Ovary (tissue), 9 donors: ENCODE results near the gene CTNNA3. TPM values are rescaled to one million over a fixed set of nuclear protein-coding genes. Genes with fewer than 3 reads are reported as not detected.

Experiments used
- DNase-seq, 5 donors: peaks; one replicate each; pipeline ENCODE4 v3.0.0-alpha.2; 2019 to 2020
- H3K27ac ChIP-seq, 2 donors: fragments of 200-600 bp; one replicate each; pipeline versions ENCODE4 v1.5.1 to v1.8.0; 2019 to 2022
- H3K27me3 ChIP-seq: fragments of 200-600 bp; one replicate; pipeline ENCODE4 v1.8.0; 2022
- H3K36me3 ChIP-seq: fragments of 200-600 bp; sonication (generic); one replicate; pipeline ENCODE4 v1.5.1; 2019
- H3K4me1 ChIP-seq: one replicate; pipeline ENCODE4 v1.8.1; 2013; ENCODE audit warnings: mild to moderate bottlenecking, moderate library complexity; ENCODE audit not compliant: insufficient read depth
- H3K4me3 ChIP-seq: fragments of 200-600 bp; sonication (generic); one replicate; pipeline ENCODE4 v1.5.1; 2017
- H3K9me3 ChIP-seq, 2 donors: fragments of 200-600 bp in 1 of 2; sonication (generic) in 1 of 2; one replicate each; pipeline versions ENCODE4 v1.5.1 to v1.8.1; 2013 to 2019; ENCODE audit warnings: mild to moderate bottlenecking in 1 of 2, moderate library complexity in 1 of 2
- CTCF ChIP-seq, 3 donors: fragments of 450-650 bp in 2 of 3; fragments of 200-600 bp in 1 of 3; IDR thresholded peaks; one replicate each; pipeline versions ENCODE4 v1.5.1 to v1.8.0; 2016 to 2022; ENCODE audit warnings: antibody characterized with exemption in 3 of 3, mild to moderate bottlenecking in 1 of 3
- EP300 ChIP-seq: sonication (generic); formaldehyde crosslinking; IDR thresholded peaks from one replicate; pipeline ENCODE4 v1.6.1; 2017; ENCODE audit warnings: antibody characterized with exemption
- POLR2A ChIP-seq: fragments of 450-650 bp; IDR thresholded peaks from one replicate; pipeline ENCODE4 v1.6.1; 2017; ENCODE audit warnings: antibody characterized with exemption, mild to moderate bottlenecking, moderate library complexity
- WGBS, 3 donors: extraction: QIAGEN DNeasy Blood & Tissue Kit in 1 of 3; methylation state at CpG; one replicate each; pipeline versions ENCODE4 v1.1.5 to v1.1.7; 2013 to 2017; 5-methylcytosine and 5-hydroxymethylcytosine counted together
- intact Hi-C, 4 donors: fragments of 100-400 bp; cut with DNase I; formaldehyde crosslinking; loops; one replicate each; pipeline versions ENCODE4 v1.11.0 to v1.15.1; 2022 to 2023
- polyA plus RNA-seq, 2 donors: library from polyadenylated mRNA; stranded (reverse); fragments of 200-250 nt in 1 of 2; fragments of 350-450 nt in 1 of 2; fragmentation: Illumina TruSeq in 1 of 2; extraction: RNeasy Lipid Tissue Mini Kit (QIAGEN cat#74804) in 1 of 2; gene quantifications; one replicate each; pipeline ENCODE4 v1.2.3, GENCODE V29; 2013 to 2014
- total RNA-seq, 7 donors: library from RNA; depleted of rRNA in 2 of 7; stranded (reverse); fragments of >200 nt in 2 of 7; fragmentation: NEBNext Ultra II Directional in 3 of 7; extraction: Animal tissue kit (Norgen Biotek cat#: 25700) in 3 of 7; gene quantifications; one replicate each; pipeline versions ENCODE4 v1.1.0 to v1.2.4, GENCODE V29; 2016 to 2023
- donor health status: DM: no; HTN: no; CAD: no; lungs with moderate emphysema.
- donor health status: DM: no; HTN: no; CAD: no.
- donor health status: Bipolar disorder and iron deficiency.
- donor health status: DM: yes; HTN: yes; CAD: no.
- donor health status: DM: no; HTN: no; CAD: no.
- donor health status: DM: yes; HTN: yes; CAD: no.

The CTNNA3 gene
- total and polyA plus RNA-seq, 9 donors, result 1.9 to 9.7 (median 4.0) TPM

GRCh38 chr10:66329147-66329546, 1366.8 kb downstream of the CTNNA3 start:
- TF ChIP-seq CTCF (IDR thresholded peaks at IDR 0.05) (no peak), POLR2A (no peak), EP300 (no peak)
- H3K4me3 ChIP-seq, result no peak overlapping the region
- H3K4me1 ChIP-seq, result no peaks in the 10 kb centered on the region
- H3K36me3 ChIP-seq, result no peaks in the 10 kb centered on the region
- H3K9me3 ChIP-seq, result no peaks in the 10 kb centered on the region
- no peak overlapping the region for H3K27ac ChIP-seq
- no peaks in the 10 kb centered on the region for H3K27me3 ChIP-seq
- WGBS, 3 donors, result 96 to 100% (median 98%) methylated on average over 7 of the region's 7 CpGs
- intact Hi-C loops, result no loop called here
- no peak for DNase-seq

GRCh38 chr10:66326876-66327275, 1369.1 kb downstream of the CTNNA3 start:
- intact Hi-C loops, result no loop called here
- H3K4me3 ChIP-seq, result no peak overlapping the region
- H3K36me3 ChIP-seq, result no peaks in the 10 kb centered on the region
- H3K9me3 ChIP-seq, result no peaks in the 10 kb centered on the region
- DNase-seq, result no peak
- TF ChIP-seq POLR2A (no peak), CTCF (IDR thresholded peaks at IDR 0.05) (no peak), EP300 (no peak)
- H3K27ac ChIP-seq, result no peak overlapping the region
- peaks cover 2% of the 10 kb centered on the region for H3K4me1 ChIP-seq
- H3K27me3 ChIP-seq, result no peaks in the 10 kb centered on the region
- 53 to 81% (median 54%) methylated on average over 1 of the region's 1 CpG for WGBS, 3 donors

- Histone ChIP-seq H3K36me3 (no peaks in the 10 kb centered on the region), H3K9me3 (no peaks in the 10 kb centered on the region), H3K27ac (no peak overlapping the region), H3K4me3 (no peak overlapping the region), H3K4me1 (peaks cover 6% of the 10 kb centered on the region), H3K27me3 (no peaks in the 10 kb centered on the region)
- DNase-seq, result no peak
- intact Hi-C loops, result no loop called here
- TF ChIP-seq CTCF (IDR thresholded peaks at IDR 0.05), result no peak
- no peak for TF ChIP-seq POLR2A
- no peak for TF ChIP-seq EP300
- WGBS, 3 donors, result 93 to 94% (median 94%) methylated on average over 2 of the region's 2 CpGs
Observed at GRCh38 chr10:66322777-66323176, 1373.2 kb downstream of the CTNNA3 start.

- WGBS, 3 donors, result 41 to 42% (median 42%) methylated on average over 7 of the region's 7 CpGs
- intact Hi-C loops, result no loop called here
- no peak overlapping the region for H3K4me3 ChIP-seq
Observed at GRCh38 chr10:66321723-66322665, 1374.0 kb downstream of the CTNNA3 start.

GRCh38 chr10:66318761-66319160, 1377.2 kb downstream of the CTNNA3 start:
- Histone ChIP-seq H3K4me3 (no peak overlapping the region), H3K4me1 (peaks cover 6% of the 10 kb centered on the region), H3K27me3 (no peaks in the 10 kb centered on the region), H3K27ac (no peak overlapping the region), H3K36me3 (no peaks in the 10 kb centered on the region), H3K9me3 (no peaks in the 10 kb centered on the region)
- intact Hi-C loops, result no loop called here
- no peak for TF ChIP-seq EP300
- TF ChIP-seq POLR2A, result no peak
- TF ChIP-seq CTCF (IDR thresholded peaks at IDR 0.05), result no peak
- 90 to 97% (median 95%) methylated on average over 3 of the region's 3 CpGs for WGBS, 3 donors
- DNase-seq, result no peak

More at GRCh38 chr10:66321723-66322665, 1374.0 kb downstream of the CTNNA3 start:
- Histone ChIP-seq H3K9me3 (no peaks in the 10 kb centered on the region), H3K4me1 (peaks cover 6% of the 10 kb centered on the region), H3K27me3 (no peaks in the 10 kb centered on the region), H3K36me3 (no peaks in the 10 kb centered on the region), H3K27ac (no peak overlapping the region)
- DNase-seq, result no peak
- TF ChIP-seq EP300, result no peak
